ENCODE results near the gene GABRB1.
A peak's percentile ranks its signal among the peaks of the same experiment; 100 is the strongest.

Gene GABRB1

GRCh38 chr4:47451657-47452056, 420.3 kb downstream of the GABRB1 start:
- Histone ChIP-seq H3K4me3 (no peak overlapping the region), H3K9me3 (ENCODE audit: low read depth, low read length) (no peaks in the 10 kb centered on the region), H3K27ac (no peak overlapping the region), H3K9ac (ENCODE audit: insufficient read length) (no peak overlapping the region), H3K36me3 (ENCODE audit: insufficient read depth, low read length) (peaks cover 22% of the 10 kb centered on the region; the same call in 1 of the 2 replicates)
- DNase-seq (ENCODE audit: low read depth, low spot score) = no peak
- no peak for TF ChIP-seq FOXP2 (optimal IDR thresholded peaks at IDR 0.05; ENCODE audit: control extremely low read depth, extremely low read length, insufficient read depth)

- TF ChIP-seq FOXP2 (optimal IDR thresholded peaks at IDR 0.05; ENCODE audit: control extremely low read depth, extremely low read length, insufficient read depth) (no peak), EZH2 (IDR thresholded peaks at IDR 0.05) (no peak), POLR2AphosphoS5 (IDR thresholded peaks at IDR 0.05; ENCODE audit: borderline replicate concordance, low read depth, low read length) (no peak)
- Histone ChIP-seq H3K27ac (no peak overlapping the region), H3K36me3 (ENCODE audit: insufficient read depth, low read length) (peaks cover 15% of the 10 kb centered on the region), H3K4me3 (peak overlapping the region; percentile 93), H3K9ac (ENCODE audit: insufficient read length) (peak overlapping the region; percentile 77), H3K9me3 (ENCODE audit: low read depth, low read length) (no peaks in the 10 kb centered on the region)
- no peak for DNase-seq (ENCODE audit: low read depth, low spot score)
Observed at GRCh38 chr4:47462799-47463234, 431.4 kb downstream of the GABRB1 start.

- Histone ChIP-seq H3K36me3 (ENCODE audit: insufficient read depth, low read length) (peaks cover 15% of the 10 kb centered on the region), H3K4me3 (peak within 1 kb of the TSS; percentile 93), H3K27ac (no peak within 1 kb of the TSS), H3K9me3 (ENCODE audit: low read depth, low read length) (no peaks in the 10 kb centered on the region), H3K9ac (ENCODE audit: insufficient read length) (peak within 1 kb of the TSS; percentile 77)
- peak; percentile 78 for DNase-seq (ENCODE audit: low read depth, low spot score)
- no peak for TF ChIP-seq EZH2 (IDR thresholded peaks at IDR 0.05)
- TF ChIP-seq POLR2AphosphoS5 (IDR thresholded peaks at IDR 0.05; ENCODE audit: borderline replicate concordance, low read depth, low read length) = peak; percentile 85
Observed at GRCh38 chr4:47463235-47463956, 432.0 kb downstream of the GABRB1 start, which contains the start of gene COMMD8. Gene COMMD8, minus strand, starts transcription at chr4:47463702. Its CDS starts 51 bp downstream, at chr4:47463651.

- Histone ChIP-seq H3K36me3 (ENCODE audit: insufficient read depth, low read length) (peaks cover 1% of the 10 kb centered on the region), H3K9ac (ENCODE audit: insufficient read length) (no peak overlapping the region), H3K27ac (no peak overlapping the region), H3K4me3 (no peak overlapping the region), H3K9me3 (ENCODE audit: low read depth, low read length) (no peaks in the 10 kb centered on the region)
- no peak for TF ChIP-seq FOXP2 (optimal IDR thresholded peaks at IDR 0.05; ENCODE audit: control extremely low read depth, extremely low read length, insufficient read depth)
- no peak for TF ChIP-seq EZH2 (IDR thresholded peaks at IDR 0.05)
- TF ChIP-seq POLR2AphosphoS5 (IDR thresholded peaks at IDR 0.05; ENCODE audit: borderline replicate concordance, low read depth, low read length) = no peak
- DNase-seq (ENCODE audit: low read depth, low spot score) = no peak
Observed at GRCh38 chr4:47465004-47465403, 433.6 kb downstream of the GABRB1 start.

- no peak for TF ChIP-seq POLR2AphosphoS5 (IDR thresholded peaks at IDR 0.05; ENCODE audit: borderline replicate concordance, low read depth, low read length)
- TF ChIP-seq FOXP2 (optimal IDR thresholded peaks at IDR 0.05; ENCODE audit: control extremely low read depth, extremely low read length, insufficient read depth) = no peak
- no peak for TF ChIP-seq EZH2 (IDR thresholded peaks at IDR 0.05)
- Histone ChIP-seq H3K4me3 (no peak overlapping the region), H3K9ac (ENCODE audit: insufficient read length) (no peak overlapping the region), H3K36me3 (ENCODE audit: insufficient read depth, low read length) (no peaks in the 10 kb centered on the region), H3K27ac (no peak overlapping the region), H3K9me3 (ENCODE audit: low read depth, low read length) (no peaks in the 10 kb centered on the region)
- DNase-seq (ENCODE audit: low read depth, low spot score) = no peak
Observed at GRCh38 chr4:47466056-47466785, 434.9 kb downstream of the GABRB1 start.

GRCh38 chr4:47468706-47469365, 437.5 kb downstream of the GABRB1 start:
- Histone ChIP-seq H3K9me3 (ENCODE audit: low read depth, low read length) (no peaks in the 10 kb centered on the region), H3K27ac (no peak overlapping the region), H3K4me3 (no peak overlapping the region), H3K9ac (ENCODE audit: insufficient read length) (no peak overlapping the region), H3K36me3 (ENCODE audit: insufficient read depth, low read length) (no peaks in the 10 kb centered on the region)
- no peak for TF ChIP-seq EZH2 (IDR thresholded peaks at IDR 0.05)
- TF ChIP-seq POLR2AphosphoS5 (IDR thresholded peaks at IDR 0.05; ENCODE audit: borderline replicate concordance, low read depth, low read length) = no peak
- no peak for TF ChIP-seq FOXP2 (optimal IDR thresholded peaks at IDR 0.05; ENCODE audit: control extremely low read depth, extremely low read length, insufficient read depth)
- DNase-seq (ENCODE audit: low read depth, low spot score) = no peak

GRCh38 chr4:47469951-47470350, 438.6 kb downstream of the GABRB1 start:
- H3K27ac ChIP-seq = no peak overlapping the region
- no peaks in the 10 kb centered on the region for H3K36me3 ChIP-seq (ENCODE audit: insufficient read depth, low read length)
- no peak overlapping the region for H3K9ac ChIP-seq (ENCODE audit: insufficient read length)
- no peaks in the 10 kb centered on the region for H3K9me3 ChIP-seq (ENCODE audit: low read depth, low read length)
- no peak overlapping the region for H3K4me3 ChIP-seq
- TF ChIP-seq FOXP2 (optimal IDR thresholded peaks at IDR 0.05; ENCODE audit: control extremely low read depth, extremely low read length, insufficient read depth) (no peak), EZH2 (IDR thresholded peaks at IDR 0.05) (no peak), POLR2AphosphoS5 (IDR thresholded peaks at IDR 0.05; ENCODE audit: borderline replicate concordance, low read depth, low read length) (no peak)
- no peak for DNase-seq (ENCODE audit: low read depth, low spot score)

- Histone ChIP-seq H3K36me3 (ENCODE audit: insufficient read depth, low read length) (no peaks in the 10 kb centered on the region), H3K9ac (ENCODE audit: insufficient read length) (no peak overlapping the region), H3K27ac (no peak overlapping the region), H3K9me3 (ENCODE audit: low read depth, low read length) (no peaks in the 10 kb centered on the region), H3K4me3 (no peak overlapping the region)
- TF ChIP-seq EZH2 (IDR thresholded peaks at IDR 0.05) (no peak), FOXP2 (optimal IDR thresholded peaks at IDR 0.05; ENCODE audit: control extremely low read depth, extremely low read length, insufficient read depth) (no peak), POLR2AphosphoS5 (IDR thresholded peaks at IDR 0.05; ENCODE audit: borderline replicate concordance, low read depth, low read length) (no peak)
- no peak for DNase-seq (ENCODE audit: low read depth, low spot score)
Observed at GRCh38 chr4:47471064-47471463, 439.7 kb downstream of the GABRB1 start.

Measured in SK-N-MC (cell line).